Activated CD4-positive, alpha-beta T cell treated with anti-CD3 and anti-CD28 coated beads, Interleukin-10, Interleukin-2, amounts not matched to agents 100 ng/mL and 50 ng/mL, durations not matched to agents 16 hours and 8 hours (primary cell): ENCODE measurements around the gene CCS.
"Not testable (repeated sequence)": the region's sequence is repeated elsewhere in the genome, so short reads cannot be mapped to it uniquely, and the experiment has no call there.

Source experiments
- DNase-seq: peaks from one replicate; pipeline ENCODE4 v3.0.0-alpha.2; 2020

Gene CCS

GRCh38 chr11:66628061-66628603, 35.1 kb downstream of the CCS start:
- DNase-seq = no peak

GRCh38 chr11:66629356-66629755, 36.4 kb downstream of the CCS start:
- DNase-seq = no peak

GRCh38 chr11:66631883-66632282, 38.9 kb downstream of the CCS start:
- DNase-seq = no peak

DNA sequence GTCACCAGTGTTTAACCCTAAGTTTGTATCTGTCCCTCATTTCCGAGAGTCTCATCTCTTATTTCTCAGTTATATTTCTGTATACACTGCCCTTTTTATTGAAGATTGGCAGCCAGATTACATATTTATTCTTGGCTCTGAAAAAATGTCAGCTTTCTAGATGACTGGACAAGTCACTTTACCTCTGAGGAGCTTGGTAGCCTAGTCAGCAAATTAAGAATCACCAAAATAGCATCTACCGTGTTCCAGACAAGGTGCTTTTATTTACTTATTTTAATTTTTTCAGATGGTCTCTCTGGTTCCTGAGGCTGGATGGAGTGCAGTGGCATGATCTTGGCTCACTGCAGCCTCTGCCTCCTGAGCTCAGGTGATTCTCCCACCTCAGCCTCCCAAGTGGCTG, 40.0 kb downstream of the CCS start:
- no peak for DNase-seq

DNA sequence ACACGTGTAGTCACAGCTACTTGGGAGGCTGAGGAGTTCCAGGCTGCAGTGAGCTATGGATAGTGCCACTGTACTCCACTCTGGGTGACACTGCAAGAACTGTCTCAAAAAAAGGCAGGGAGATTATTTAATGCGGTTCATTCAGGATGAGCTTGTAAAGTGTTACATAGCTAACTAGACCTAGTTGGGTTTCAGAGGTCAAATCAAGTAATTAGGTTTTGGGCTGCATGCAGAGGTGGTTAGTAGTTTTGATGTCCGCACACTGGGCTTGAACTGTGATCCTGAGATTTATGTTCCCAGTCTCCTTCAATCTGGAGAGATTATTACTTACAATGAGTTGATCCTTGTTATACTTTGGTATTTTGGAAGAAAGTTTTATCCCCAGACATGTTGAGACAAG, 43.4 kb downstream of the CCS start:
- no peak for DNase-seq

DNA sequence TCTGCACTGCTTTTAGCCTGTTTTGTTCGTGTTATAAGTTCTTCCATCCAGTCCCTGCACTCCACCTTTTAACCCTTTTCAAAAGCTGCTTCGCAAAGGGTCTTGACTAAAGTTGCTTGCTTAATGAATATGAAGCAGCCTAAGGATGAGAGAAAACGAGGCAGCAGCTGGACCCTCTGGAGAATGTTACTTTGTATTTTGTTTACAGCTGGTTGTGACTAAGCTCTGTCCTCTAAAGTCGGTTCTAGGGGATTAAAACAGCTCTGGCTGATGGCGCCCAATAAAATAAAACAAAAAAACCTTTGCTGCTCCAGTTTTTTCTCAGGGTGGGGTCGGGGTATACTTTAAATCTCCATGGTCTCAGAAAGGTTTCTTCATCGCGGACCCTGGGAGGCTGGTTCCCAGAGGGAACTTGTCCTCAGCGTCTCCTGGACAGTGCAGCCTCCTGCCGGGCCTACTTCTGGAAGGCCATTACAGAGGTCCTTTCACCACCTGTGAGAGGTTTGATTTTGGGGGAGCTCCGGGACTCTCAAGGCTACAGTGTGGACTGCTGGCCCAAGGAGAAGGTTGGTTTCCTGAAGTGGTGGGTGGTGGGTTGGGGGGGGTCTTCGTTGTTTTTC, 44.7 kb downstream of the CCS start:
- no peak for DNase-seq

GRCh38 chr11:66638177-66639065, 45.4 kb downstream of the CCS start, which contains the start of gene RBM4:
RBM4 (plus strand) TSS chr11:66638703; CDS start chr11:66639712, 1,009 bp downstream.
- DNase-seq = peak; percentile 99

GRCh38 chr11:66639066-66639813, 46.3 kb downstream of the CCS start:
- DNase-seq = peak; percentile 43

DNA sequence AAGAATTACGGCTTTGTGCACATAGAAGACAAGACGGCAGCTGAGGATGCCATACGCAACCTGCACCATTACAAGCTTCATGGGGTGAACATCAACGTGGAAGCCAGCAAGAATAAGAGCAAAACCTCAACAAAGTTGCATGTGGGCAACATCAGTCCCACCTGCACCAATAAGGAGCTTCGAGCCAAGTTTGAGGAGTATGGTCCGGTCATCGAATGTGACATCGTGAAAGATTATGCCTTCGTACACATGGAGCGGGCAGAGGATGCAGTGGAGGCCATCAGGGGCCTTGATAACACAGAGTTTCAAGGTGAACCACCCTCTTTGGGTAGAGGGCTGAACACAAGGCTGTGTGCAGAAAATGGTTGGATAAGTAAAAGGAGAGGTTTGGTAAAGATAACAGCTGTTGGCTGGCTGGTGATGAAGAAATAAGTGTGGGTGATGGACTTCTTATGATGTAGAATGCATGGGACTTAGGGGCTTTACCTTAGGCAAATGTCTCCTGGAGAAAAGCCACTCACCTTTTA, 46.9 kb downstream of the CCS start:
- not testable (repeated sequence) for DNase-seq

GRCh38 chr11:66641834-66642233, 48.8 kb downstream of the CCS start:
- no peak for DNase-seq

DNA sequence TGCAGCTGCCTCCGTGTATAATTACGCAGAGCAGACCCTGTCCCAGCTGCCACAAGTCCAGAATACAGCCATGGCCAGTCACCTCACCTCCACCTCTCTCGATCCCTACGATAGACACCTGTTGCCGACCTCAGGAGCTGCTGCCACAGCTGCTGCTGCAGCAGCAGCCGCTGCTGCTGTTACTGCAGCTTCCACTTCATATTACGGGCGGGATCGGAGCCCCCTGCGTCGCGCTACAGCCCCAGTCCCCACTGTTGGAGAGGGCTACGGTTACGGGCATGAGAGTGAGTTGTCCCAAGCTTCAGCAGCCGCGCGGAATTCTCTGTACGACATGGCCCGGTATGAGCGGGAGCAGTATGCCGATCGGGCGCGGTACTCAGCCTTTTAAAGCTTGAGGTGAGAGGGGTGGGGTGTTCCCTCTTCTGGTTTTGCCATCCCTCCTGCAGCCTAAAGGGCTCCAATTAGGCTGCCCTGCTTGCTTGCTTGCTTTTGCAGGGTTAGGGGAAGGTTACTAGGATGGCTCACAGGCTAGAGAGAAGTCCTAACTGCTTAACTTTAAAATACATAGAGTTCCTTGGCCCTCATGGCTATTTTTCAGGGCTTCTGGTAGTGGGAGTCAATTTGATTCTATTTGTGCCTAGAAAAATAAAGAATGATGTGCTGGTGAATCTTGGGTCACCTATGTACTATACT, 50.9 kb downstream of the CCS start:
- no peak for DNase-seq

DNA sequence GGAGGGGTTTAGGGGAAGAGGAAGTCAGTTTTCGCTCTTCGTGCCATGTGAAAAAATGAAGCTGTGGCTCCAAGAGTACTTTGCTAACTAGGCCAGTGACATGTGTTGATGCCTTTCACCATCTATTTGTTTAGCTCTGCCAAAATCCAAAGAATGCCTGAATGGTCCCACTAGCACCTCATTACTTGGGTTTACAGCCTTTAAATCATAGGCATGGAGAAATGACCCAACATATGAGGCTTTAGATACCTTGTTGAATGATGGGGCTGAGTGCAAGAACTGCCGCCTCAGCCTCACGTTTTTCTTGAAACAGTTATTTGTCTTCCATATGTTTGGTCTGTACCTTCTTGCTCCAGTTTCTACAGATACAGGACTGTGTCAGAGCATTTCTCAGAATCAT, 53.8 kb downstream of the CCS start:
- DNase-seq = no peak

DNA sequence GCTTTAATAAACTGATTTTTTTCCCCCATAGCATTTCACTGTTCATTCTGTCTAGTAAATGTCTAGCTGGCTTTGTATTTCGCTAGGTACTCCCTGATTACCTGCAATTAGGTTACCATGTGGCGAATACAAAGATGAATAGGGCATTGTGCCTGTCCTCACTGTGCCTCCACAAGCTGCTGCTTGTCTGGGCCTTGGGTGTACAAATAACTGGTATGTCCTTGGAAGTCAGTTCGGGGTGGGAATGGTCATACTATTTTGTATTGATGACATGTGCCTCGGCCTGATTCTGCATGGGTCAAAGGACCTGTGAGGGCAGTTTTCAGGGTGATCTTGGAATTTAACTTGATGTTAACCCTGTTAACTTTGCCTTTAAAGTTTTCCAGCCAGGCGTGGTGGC, 56.9 kb downstream of the CCS start:
- DNase-seq = no peak

- DNase-seq = no peak
These were observed 58.0 kb downstream of the CCS start for GRCh38 chr11:66651016-66651415.

DNA sequence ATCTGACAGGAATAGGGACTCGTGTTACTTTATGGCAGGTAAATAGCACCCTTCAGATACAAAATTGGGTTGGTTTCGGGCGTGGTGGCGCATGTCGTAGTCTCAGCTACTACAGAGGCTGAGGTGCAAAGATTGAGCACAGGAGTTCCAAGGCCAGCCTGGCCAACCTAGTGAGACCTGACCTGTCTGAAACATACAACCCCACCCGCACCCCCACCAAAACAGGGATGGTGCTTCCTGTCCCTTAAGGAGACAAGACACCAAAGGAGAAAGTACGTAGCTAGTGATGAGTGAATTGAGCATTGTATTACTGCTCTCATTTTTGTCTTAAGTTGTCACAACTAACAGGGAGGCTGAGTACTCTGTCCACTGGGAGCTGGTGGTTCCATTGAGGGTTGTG, 59.7 kb downstream of the CCS start:
- DNase-seq = no peak

DNA sequence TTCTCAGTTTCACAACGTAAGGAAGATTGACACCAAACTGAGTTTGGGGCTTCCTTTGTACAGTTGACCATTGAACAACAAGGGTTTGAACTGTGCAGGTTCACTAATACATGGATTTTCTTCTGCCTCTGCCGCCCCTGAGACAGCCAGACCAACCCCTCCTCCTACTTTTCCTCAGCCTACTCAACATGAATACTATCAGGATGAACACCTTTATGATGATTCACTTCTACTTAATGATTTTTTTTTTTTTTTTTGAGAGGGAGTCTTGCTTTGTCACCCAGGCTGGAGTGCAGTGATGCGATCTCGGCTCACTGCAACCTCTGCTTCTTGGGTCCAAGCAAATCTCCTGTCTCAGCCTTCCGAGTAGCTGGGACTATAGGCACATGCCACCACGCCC, 60.1 kb downstream of the CCS start:
- DNase-seq = no peak
